HK-2 (cell line): ENCODE data around the gene GP1BA.
A peak's percentile ranks its signal among the peaks of the same experiment; 100 is the strongest.

Source experiments
- DNase-seq: peaks from one replicate; pipeline ENCODE4 v3.0.0-alpha.2; 2018; ENCODE audit not compliant: unreplicated experiment

The GP1BA gene

GRCh38 chr17:4938688-4939545 lies 6.8 kb downstream of the GP1BA start:
- DNase-seq = no peak

- no peak for DNase-seq
These were observed 7.4 kb downstream of the GP1BA start for GRCh38 chr17:4939546-4939795.

- DNase-seq = peak; percentile 93
These were observed 7.9 kb downstream of the GP1BA start, which contains the start of the genes RNF167 and SLC25A11 for GRCh38 chr17:4939796-4940554. Gene RNF167 (plus strand): TSS chr17:4940268. CDS start chr17:4940910, 642 bp downstream. Gene SLC25A11 (minus strand): TSS chr17:4940046. CDS start chr17:4939910, 136 bp downstream.

DNA sequence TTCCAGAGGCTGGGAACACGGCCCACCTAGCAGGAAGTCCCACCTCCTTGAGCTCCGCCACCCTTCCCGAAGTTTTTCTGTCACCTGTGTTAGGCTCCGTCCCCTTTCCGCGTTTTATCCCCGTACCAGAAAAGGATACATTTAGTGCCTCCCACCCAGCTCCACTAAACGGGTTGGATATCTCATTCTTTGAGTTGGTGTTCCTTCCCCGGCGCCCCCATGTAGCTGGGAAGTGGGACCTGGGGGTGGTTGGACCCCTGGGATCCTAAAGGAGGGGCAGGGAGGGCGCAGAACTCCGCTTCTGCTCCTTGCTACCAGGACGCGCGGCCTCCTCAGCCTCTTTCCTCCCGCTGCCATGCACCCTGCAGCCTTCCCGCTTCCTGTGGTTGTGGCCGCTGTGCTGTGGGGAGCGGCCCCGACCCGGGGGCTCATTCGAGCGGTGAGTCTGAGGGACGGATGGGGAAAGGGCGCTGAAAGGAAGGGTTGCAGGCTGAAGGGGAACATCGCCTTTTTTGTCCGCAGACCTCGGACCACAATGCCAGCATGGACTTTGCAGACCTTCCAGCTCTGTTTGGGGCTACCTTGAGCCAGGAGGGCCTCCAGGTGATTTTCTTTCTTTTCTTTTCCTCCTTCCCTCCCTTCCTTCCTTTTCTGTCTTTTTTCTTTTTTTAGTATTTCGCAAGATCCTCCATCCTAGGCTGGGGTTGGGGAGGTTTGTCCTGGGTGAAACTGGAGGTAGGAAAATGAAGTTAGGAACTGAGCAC lies 8.7 kb downstream of the GP1BA start:
- DNase-seq = peak; percentile 50

GRCh38 chr17:4941319-4941610 lies 9.2 kb downstream of the GP1BA start:
- no peak for DNase-seq

GRCh38 chr17:4942760-4943508 lies 10.9 kb downstream of the GP1BA start:
- DNase-seq = no peak

- DNase-seq = no peak
These were observed 12.1 kb downstream of the GP1BA start for GRCh38 chr17:4944163-4944553.

- no peak for DNase-seq
These were observed 12.6 kb downstream of the GP1BA start for GRCh38 chr17:4944554-4945175.

- peak; percentile 88 for DNase-seq
These were observed 13.3 kb downstream of the GP1BA start for GRCh38 chr17:4945176-4945943.

- no peak for DNase-seq
These were observed 13.8 kb downstream of the GP1BA start for GRCh38 chr17:4945944-4946280.

DNA sequence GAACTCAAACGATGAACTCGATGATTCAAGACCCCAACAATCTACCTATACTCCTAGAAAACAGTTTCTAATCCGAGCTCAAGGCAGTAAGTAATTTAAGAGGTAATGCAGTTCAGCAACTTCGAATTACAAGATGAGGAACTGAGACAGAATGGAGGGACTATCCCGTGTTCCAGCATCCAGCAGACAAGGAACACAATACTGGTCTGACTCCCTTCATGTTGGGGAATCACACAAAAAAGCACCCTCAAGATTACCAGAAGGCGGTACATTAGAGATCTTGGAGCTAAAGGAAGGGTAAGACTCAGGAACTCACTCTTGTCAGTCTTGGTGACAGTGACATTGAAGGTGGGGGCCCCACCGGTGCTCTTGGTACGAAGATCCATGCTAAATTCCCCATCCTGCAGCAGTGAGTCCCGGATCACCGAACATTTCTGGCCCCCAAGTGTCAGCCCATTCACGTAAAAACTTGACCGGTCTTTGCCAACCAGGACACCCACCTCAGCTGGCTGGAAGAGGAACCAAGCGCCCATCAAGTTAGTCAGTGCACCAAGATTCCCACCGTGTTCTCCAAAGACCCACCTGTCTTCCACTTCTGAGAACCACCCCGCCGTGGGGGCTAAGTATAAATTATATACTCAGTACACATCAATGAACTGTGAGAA lies 14.4 kb downstream of the GP1BA start:
- no peak for DNase-seq

DNA sequence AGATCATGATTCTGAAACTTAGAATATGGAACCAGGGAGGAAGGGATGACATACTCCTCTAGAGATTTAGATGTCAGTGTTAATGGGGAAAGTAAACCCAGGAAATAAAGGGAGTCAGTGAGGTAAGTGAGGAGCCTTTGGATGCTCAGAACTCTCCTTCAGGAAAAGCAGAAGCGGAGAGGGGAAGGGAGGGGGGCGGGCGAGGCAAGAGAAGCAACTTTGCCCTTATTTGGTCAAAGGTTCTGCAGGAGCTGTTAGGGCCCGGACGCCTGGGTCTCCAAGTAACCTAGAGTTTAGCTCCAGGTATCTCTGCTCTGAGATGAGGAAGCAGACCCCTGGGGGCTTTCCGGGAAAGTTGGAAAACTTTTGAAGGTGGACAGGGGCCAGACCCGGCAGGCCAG lies 14.9 kb downstream of the GP1BA start:
- DNase-seq = no peak

GRCh38 chr17:4947411-4948165 lies 15.5 kb downstream of the GP1BA start:
- peak; percentile 61 for DNase-seq

DNA sequence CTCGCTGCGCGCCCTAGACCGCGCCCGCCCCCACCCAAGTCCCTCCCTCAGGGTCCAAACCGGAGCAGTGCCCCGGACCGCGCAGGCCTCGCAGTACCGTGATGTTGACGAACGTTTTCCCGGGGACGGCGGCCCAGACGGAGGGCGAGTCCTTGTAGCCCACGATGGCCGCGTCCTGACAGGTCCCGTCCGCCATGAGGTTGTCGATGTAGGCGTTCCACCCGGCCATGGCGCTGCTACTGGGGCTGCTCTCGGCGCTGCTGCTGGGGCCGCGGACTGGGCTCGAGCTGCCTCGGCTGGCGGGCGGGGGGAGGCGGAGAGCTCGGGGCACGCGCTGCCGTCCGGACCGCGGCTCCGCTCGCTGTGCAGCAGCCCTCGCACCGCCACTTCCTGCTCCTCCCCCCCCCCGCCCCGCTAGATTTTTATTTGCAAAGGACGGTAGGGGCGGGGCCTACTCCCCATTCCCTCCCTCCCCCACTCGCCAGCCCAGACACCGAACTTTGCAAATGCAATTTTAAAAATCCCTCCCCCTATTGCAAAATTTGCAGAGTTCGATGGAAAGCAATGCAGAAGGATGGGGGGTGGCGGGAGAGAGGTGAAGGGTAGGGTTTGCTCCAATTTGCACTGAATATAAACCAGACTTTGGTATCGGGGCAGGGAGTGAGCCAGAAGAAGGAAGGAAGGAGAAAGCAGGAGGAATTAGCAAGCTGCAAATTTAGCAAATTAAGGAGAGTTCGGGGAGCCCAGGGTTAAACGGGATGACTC lies 16.3 kb downstream of the GP1BA start, which contains the start of gene PFN1:
Gene PFN1, minus strand, starts transcription at position 365 of the 765 bp plus-strand sequence. Its CDS starts 136 bp downstream, at position 229.
- DNase-seq = peak; percentile 87

GRCh38 chr17:4948931-4949320 lies 16.8 kb downstream of the GP1BA start:
- peak; percentile 79 for DNase-seq

- DNase-seq = peak; percentile 89
These were observed 17.4 kb downstream of the GP1BA start for GRCh38 chr17:4949321-4950074.

DNA sequence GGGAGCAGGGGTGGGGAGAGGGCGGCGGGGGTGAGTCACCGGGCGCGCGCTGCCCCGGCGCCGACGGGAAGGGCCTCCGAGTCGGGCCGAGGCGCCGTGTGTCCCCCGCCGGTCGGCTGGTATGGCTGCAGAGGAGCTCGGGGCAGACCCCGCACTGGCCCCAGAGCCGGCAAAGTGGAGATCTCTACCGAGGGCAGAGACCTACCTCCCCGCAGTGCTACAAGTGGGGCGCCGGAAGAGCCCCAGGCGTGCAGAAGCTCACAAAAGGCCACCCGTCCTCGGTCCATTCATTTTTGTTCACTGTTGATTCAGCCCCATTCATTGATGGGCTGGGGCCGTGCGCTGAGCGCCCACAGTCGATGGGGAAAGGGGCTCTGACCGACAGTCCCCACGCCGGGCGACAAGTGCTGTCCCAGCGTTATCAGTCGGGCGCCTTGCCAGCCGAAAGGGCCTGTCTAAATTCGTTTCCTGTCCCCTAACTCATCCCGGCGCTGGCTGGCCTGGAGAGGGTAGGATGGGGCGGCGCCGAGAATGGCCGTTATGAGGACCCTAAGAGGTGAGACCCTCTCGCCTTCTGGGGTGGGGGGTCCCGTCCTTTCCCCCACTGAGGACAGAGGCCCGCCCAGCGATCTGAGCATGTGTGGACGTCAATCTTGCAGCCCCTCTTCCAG lies 18.1 kb downstream of the GP1BA start:
- no peak for DNase-seq
